Fibroblast of lung (primary cell): ENCODE measurements around the gene CD276.

Source experiments
- EZH2 ChIP-seq: IDR thresholded peaks from 2 replicates; pipeline ENCODE4 v1.5.1; 2012; ENCODE audit warnings: low read length, control low read depth, mild to moderate bottlenecking; ENCODE audit errors: missing control alignments
- TF ChIP-seq, protein P1 (sequence below), 2 donors: IDR thresholded peaks in 1 of 2; conservative IDR thresholded peaks in 1 of 2; 1 replicate in 1 of 2; 2 replicates in 1 of 2; pipeline ENCODE4 v1.5.1; 2011 to 2012; ENCODE audit warnings: low read length in 2 of 2, control low read depth in 1 of 2, inconsistent platforms in 1 of 2, low read depth in 1 of 2, mild to moderate bottlenecking in 1 of 2

DNA sequence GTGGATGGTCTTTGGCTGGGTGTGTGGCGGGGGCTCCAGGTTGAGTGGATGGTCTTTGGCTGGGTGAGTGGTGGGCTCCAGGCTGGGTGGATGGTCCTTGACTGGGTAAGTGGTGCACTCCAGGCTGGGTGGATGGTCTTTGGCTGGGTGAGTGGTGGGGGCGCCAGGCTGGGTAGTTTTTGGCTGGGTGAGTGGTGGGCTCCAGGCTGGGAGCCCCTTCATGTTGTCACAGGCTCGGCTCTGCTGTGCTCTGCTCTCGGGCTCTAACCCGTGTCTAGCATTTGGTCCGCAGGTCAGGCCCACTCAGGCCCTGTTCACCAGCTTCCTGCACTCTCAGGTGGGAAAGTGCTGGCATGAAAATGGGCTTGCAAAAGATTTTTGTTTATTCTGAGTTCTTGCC lies 25.1 kb downstream of the CD276 start:
- TF ChIP-seq, protein P1, sequence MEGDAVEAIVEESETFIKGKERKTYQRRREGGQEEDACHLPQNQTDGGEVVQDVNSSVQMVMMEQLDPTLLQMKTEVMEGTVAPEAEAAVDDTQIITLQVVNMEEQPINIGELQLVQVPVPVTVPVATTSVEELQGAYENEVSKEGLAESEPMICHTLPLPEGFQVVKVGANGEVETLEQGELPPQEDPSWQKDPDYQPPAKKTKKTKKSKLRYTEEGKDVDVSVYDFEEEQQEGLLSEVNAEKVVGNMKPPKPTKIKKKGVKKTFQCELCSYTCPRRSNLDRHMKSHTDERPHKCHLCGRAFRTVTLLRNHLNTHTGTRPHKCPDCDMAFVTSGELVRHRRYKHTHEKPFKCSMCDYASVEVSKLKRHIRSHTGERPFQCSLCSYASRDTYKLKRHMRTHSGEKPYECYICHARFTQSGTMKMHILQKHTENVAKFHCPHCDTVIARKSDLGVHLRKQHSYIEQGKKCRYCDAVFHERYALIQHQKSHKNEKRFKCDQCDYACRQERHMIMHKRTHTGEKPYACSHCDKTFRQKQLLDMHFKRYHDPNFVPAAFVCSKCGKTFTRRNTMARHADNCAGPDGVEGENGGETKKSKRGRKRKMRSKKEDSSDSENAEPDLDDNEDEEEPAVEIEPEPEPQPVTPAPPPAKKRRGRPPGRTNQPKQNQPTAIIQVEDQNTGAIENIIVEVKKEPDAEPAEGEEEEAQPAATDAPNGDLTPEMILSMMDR (conservative IDR thresholded peaks at IDR 0.05 in 1 of 2, IDR thresholded peaks at IDR 0.05 in 1 of 2; ENCODE audit: low read depth in 1 of 2, low read length in 2 of 2) = no peak
- no peak for TF ChIP-seq EZH2
